Vagina (tissue), 2 donors: ENCODE data around the gene FRYL.

Experiments
- POLR2AphosphoS5 ChIP-seq, 2 donors: sonication (generic); formaldehyde crosslinking; IDR thresholded peaks; one replicate each; pipeline ENCODE4 v1.9.0; 2017; ENCODE audit warnings: antibody characterized with exemption in 2 of 2, mild to moderate bottlenecking in 2 of 2, low read depth in 1 of 2; ENCODE audit not compliant: insufficient read depth in 1 of 2
- TF ChIP-seq, protein P1 (sequence below), 3 experiments: fragments of 450-650 bp in 2 of 3; fragments of 200-600 bp in 1 of 3; sonication (generic) in 1 of 3; IDR thresholded peaks; one replicate each; pipeline ENCODE4 v1.5.1; 2017 to 2019; ENCODE audit warnings: antibody characterized with exemption in 3 of 3, mild to moderate bottlenecking in 2 of 3, moderate library complexity in 2 of 3

DNA sequence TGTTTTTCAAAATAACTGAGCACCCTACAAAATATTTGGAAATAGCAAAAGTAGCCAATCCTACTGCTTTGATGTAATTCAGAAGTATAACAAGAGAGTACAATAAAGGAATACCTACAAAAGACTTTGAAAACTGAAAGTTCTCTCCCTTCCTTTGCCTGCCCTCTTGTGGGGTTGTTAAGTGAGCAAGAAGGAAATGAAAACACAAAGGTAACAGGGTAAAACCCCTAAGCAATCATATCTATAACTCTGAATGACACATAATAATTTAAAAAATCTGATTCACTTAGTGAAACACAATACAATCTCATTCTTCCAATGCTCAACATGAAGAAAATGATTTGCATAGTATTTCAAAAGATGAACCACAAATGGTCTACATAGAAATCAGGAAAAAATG is 98.2 kb downstream of the FRYL start:
- TF ChIP-seq, protein P1, sequence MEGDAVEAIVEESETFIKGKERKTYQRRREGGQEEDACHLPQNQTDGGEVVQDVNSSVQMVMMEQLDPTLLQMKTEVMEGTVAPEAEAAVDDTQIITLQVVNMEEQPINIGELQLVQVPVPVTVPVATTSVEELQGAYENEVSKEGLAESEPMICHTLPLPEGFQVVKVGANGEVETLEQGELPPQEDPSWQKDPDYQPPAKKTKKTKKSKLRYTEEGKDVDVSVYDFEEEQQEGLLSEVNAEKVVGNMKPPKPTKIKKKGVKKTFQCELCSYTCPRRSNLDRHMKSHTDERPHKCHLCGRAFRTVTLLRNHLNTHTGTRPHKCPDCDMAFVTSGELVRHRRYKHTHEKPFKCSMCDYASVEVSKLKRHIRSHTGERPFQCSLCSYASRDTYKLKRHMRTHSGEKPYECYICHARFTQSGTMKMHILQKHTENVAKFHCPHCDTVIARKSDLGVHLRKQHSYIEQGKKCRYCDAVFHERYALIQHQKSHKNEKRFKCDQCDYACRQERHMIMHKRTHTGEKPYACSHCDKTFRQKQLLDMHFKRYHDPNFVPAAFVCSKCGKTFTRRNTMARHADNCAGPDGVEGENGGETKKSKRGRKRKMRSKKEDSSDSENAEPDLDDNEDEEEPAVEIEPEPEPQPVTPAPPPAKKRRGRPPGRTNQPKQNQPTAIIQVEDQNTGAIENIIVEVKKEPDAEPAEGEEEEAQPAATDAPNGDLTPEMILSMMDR (IDR thresholded peaks at IDR 0.05), result no peak
- no peak for TF ChIP-seq POLR2AphosphoS5 (IDR thresholded peaks at IDR 0.05; ENCODE audit: insufficient read depth in 1 of 2, low read depth in 1 of 2)
